Measurements from ENCODE around the gene CELA1. TPM values are rescaled to one million over a fixed set of nuclear protein-coding genes. Genes with fewer than 3 reads are reported as not detected.

CELA1 gene
- total RNA-seq, 1 donor, result not detected

DNA sequence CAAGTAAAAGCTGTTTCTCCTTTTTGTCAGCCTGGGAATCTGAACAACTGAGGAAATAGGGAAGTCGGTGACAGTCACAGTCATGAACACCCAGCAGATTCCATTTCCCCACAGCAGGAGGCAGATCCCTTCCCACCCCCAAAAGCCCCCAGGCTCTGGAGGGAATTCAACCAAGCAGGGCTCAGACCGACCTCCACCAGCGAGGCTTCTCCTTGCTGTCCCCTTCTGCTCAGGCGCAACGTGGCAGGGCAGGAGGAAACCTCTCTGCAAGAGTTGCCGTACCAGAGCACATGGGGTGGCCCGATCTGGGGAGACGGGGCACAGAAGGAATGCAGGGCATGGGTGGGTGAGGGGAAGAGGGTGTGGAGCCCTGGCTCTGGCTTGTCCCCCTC, 44.4 kb upstream of the CELA1 start:
- TF ChIP-seq, protein P1, sequence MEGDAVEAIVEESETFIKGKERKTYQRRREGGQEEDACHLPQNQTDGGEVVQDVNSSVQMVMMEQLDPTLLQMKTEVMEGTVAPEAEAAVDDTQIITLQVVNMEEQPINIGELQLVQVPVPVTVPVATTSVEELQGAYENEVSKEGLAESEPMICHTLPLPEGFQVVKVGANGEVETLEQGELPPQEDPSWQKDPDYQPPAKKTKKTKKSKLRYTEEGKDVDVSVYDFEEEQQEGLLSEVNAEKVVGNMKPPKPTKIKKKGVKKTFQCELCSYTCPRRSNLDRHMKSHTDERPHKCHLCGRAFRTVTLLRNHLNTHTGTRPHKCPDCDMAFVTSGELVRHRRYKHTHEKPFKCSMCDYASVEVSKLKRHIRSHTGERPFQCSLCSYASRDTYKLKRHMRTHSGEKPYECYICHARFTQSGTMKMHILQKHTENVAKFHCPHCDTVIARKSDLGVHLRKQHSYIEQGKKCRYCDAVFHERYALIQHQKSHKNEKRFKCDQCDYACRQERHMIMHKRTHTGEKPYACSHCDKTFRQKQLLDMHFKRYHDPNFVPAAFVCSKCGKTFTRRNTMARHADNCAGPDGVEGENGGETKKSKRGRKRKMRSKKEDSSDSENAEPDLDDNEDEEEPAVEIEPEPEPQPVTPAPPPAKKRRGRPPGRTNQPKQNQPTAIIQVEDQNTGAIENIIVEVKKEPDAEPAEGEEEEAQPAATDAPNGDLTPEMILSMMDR (IDR thresholded peaks at IDR 0.05; ENCODE audit: insufficient read depth, low read depth, low read length), result no peak
- peak overlapping the region; percentile 62 for H3K4me3 ChIP-seq (ENCODE audit: low read depth, low read length)
- no peak for DNase-seq (ENCODE audit: low read depth)

DNA sequence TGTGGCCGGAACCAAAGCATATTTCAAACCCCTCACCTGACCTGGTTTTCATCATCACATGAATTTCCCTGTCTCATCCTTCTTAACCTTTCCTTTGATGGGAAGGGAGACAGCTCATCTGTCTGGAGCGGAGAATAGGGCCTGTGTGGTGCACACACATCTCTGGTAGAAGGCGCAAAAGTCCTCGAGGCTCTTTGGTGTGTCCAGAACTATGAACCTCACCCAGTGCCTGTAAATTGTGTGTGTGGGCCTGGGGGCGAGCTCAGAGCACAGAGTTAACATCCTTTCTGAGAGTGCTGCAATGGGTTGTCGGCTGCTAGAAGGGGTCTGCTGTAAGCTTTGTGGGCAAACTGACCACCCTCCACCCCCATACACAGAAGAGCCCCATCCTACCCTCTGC, 44.0 kb upstream of the CELA1 start:
- H3K4me3 ChIP-seq (ENCODE audit: low read depth, low read length), result no peak overlapping the region
- TF ChIP-seq, protein P1 (IDR thresholded peaks at IDR 0.05; ENCODE audit: insufficient read depth, low read depth, low read length), result no peak
- DNase-seq (ENCODE audit: low read depth), result no peak

DNA sequence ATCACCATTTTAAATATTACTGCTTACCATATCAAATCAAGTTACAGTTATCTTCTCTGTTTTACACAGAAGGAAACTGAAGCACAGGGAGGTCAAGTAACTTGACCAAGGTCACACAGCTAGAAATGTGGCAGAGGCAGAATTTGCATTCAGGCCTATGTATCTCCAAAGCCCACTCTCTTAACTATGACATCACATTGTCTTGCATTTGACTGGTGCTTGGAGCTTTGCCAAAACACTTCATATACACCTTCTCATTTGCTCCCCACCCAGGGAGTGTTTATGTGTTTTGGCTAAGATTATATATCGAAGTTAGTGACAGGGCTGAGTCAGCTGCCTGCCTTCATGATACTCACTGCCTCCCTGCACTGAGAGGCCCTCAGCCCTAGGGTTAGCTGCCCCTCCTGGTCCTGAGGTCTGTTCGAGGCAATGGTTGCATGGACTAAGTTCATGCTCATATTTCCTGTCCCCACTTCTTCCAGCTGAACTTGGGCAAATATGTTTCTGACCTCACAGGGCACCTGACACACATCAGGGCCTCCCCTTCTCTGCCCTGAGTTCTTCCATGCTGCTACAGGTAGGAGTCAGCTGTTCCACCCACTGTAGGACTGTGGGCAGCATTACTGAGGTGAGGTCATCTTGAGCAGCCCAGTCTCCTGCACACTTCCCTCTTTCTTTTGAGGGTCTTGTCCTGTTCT, 43.0 kb upstream of the CELA1 start:
- no peak for DNase-seq (ENCODE audit: low read depth)
- H3K4me3 ChIP-seq (ENCODE audit: low read depth, low read length), result no peak overlapping the region
- TF ChIP-seq, protein P1 (IDR thresholded peaks at IDR 0.05; ENCODE audit: insufficient read depth, low read depth, low read length), result no peak

DNA sequence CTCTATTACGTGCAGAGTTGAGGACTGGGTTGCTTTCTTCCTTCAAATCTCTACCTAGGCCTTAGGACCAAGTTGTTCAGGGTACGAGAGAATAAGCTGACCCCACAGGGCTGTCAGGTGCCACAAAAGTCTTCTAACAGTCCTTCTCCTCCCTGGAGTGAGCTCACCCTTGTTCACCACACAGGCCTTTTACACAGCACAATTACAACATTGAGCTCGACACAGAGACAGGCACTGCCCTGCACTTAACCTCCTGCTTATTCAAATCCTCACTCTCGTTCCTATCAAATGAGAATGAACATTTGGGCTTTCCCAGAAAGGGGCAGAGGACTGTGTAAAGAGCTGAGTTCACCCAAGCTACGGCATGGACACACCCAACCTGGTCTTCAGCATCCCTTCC, 42.4 kb upstream of the CELA1 start:
- no peak overlapping the region for H3K4me3 ChIP-seq (ENCODE audit: low read depth, low read length)
- TF ChIP-seq, protein P1 (IDR thresholded peaks at IDR 0.05; ENCODE audit: insufficient read depth, low read depth, low read length), result no peak
- DNase-seq (ENCODE audit: low read depth), result no peak

DNA sequence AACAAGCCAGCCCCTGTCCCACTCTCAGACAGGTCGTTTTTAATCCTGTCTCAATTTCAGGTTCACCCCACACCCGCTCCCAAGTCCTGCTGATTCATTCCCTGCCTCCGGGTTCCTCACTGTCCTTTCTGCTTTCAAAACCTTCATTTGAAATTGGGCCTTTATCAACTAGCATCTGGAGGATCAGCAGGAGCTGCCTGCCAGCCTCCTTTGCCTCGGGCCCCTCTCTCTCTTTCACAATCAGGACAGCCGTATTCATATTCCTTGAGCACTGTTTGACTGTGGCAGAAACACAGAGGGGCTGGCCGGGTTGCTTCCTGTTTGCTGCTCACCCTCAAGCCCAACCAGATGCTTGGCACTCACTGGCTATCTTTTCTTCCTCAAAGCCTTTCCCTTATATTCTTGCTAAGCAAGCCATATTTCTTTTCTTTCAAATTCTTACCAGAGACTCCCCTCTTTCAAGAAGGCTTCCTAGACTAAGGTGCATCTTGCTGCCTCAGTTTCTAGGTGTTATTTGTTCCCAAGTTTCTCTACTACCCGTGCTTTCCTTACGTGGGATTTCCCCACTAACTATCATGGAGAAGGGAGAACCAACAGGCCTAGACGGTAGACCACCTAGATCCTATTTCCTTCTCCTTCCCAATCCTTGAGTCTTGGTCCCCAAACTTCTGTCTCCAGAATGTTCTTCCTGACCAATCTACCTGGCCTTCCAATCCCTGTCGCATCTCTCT, 41.8 kb upstream of the CELA1 start:
- no peak overlapping the region for H3K4me3 ChIP-seq (ENCODE audit: low read depth, low read length)
- peak; percentile 68 for DNase-seq (ENCODE audit: low read depth)
- TF ChIP-seq, protein P1 (IDR thresholded peaks at IDR 0.05; ENCODE audit: insufficient read depth, low read depth, low read length), result no peak

DNA sequence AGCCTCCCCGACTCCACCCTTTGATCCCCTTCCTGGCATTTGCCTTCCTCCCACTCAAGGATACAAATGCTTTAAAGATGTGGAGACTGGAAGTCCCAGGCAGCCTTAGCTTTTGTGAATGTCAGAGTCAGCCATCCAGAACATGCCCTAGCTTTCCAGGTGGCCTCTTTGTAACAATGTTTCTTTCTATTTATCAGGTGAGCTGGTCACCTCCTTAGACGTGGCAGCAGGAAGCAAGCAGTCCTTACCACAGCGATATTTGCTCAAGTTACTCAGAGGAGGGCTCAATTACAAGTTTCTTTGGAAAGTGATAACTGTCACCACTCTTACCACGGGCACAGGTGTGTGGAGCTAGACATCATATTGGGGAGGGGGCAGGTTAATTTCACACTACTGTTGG, 39.9 kb upstream of the CELA1 start:
- TF ChIP-seq, protein P1 (IDR thresholded peaks at IDR 0.05; ENCODE audit: insufficient read depth, low read depth, low read length), result no peak
- DNase-seq (ENCODE audit: low read depth), result no peak

More for the DNA sequence above, 39.9 kb upstream of the CELA1 start:
- no peak overlapping the region for H3K4me3 ChIP-seq (ENCODE audit: low read depth, low read length)

Measured in fibroblast of villous mesenchyme (primary cell).